HG03457 (cell line): Measurements from ENCODE around the gene DRICH1.
"Not testable (repeated sequence)": the region's sequence is repeated elsewhere in the genome, so short reads cannot be mapped to it uniquely, and the experiment has no call there.

Experiments
- ATAC-seq: cut with Tn5 transposase; IDR thresholded peaks from one replicate; pipeline ENCODE4 v1.9.1; 2021; ENCODE audit warnings: moderate number of reproducible peaks; ENCODE audit not compliant: unreplicated experiment

The DRICH1 gene

DNA sequence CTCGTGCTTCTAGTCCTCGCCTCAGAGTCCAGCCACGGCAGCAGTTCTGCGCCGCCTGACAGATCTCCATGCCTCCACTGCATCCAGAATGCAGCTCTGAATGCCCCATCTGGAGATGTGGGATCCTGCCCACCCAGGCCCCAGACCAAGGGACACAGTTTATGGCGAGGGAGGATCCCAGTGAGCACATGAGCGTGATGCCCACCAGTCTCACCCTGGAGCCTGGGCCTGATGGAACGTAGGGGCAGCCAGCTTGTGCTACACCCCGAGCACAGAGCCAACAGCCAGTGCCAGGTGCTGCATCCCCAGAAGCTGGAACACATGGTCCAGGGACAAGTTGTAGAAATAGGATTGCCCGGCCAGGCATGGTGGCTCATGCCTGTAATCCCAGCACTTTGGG is 62.4 kb downstream of the DRICH1 start:
- no peak for ATAC-seq

DNA sequence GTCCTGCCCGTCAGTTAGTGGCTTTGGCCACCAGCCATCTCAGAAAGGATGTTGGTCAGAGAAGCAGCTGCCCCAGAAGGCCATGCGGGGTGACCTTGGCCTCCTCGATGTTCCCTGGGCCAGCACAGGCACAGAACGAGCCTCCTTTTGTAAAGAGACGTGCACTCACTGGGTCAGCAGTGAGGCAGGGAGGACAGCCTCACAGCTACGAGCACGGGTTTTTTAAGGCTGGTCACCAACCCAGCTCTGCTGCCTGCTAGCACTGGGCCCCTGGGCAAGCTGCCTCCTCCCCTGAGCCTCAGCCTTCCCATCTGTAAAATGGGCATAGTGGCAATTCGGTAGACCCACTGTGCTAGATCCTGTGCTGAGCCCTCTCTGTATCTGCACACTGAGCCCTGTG is 62.8 kb downstream of the DRICH1 start:
- no peak for ATAC-seq

DNA sequence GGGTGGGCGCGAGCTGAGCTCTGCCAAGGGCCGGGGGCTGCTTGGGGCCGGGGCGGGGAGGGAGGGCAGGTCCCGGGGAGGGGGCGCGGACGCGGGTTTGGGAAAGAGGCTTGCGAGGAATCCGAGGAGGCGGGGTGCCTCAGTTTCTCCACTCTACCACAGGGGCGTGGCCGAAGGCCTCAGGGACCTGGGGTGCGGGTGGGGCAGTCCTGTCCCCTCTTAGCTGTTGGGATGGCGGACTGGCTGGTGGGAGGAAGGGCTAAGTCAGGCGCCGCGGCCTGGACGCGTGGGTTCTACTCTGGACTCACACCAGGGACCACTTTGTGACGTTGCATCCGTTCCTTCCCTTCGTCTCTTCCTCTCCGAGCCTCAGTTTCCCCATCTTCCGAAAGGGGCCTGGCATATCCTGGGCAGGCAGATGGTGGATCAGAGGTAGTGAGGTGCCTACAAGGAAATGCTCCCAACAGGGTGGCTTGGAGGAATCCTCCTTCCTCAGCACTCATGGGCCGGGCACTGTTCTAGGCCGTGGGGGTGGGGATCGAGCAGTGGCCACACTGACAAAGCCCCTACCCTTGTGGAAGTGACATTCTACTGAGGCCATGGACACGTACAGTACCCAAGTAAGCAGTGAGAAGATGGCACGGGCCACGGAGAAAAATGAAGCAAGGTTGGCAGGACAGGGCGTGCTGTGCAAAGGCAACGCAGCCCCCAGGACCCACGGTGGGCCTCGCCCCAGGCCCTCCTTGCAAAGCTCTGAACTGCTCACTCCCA is 65.2 kb downstream of the DRICH1 start:
- no peak for ATAC-seq

DNA sequence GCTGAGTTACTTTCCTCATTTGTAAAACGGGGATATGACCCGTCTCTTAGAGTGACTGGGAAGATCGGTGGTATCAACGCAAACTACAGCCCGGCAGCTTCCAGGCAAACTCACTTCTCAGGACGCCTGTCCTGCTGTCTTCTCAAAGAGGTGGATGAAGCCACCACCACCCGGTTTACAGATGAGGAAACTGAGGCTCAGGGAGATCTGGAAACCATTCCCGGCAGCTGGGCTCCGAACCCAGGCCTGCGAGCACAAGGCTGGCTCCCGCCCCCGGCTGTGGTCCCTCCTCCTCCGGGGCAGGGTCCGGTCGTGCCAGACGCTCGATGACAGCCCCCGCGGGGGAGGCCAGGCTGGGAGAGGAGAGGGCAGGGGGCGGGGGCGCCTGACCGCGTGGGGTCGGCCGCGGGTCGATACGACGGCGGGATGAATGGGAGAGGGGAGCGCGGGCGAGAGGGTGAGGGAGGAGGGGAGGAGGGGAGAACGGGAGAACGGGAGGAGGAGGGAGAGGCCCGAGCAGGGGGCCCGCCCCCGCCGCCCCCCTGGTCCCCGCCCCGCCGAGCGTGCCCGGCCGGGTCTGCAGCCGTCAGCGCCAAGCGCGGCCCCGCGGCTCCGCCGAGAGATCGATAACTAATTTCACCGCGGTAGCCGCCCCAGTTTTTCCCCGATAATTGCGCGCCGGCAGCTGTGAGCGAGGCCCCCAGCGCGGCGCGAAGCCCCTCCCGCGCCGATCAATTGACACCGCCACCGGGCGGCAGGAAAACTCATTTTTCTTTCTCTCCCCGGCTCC is 66.0 kb downstream of the DRICH1 start:
- ATAC-seq, result no peak

DNA sequence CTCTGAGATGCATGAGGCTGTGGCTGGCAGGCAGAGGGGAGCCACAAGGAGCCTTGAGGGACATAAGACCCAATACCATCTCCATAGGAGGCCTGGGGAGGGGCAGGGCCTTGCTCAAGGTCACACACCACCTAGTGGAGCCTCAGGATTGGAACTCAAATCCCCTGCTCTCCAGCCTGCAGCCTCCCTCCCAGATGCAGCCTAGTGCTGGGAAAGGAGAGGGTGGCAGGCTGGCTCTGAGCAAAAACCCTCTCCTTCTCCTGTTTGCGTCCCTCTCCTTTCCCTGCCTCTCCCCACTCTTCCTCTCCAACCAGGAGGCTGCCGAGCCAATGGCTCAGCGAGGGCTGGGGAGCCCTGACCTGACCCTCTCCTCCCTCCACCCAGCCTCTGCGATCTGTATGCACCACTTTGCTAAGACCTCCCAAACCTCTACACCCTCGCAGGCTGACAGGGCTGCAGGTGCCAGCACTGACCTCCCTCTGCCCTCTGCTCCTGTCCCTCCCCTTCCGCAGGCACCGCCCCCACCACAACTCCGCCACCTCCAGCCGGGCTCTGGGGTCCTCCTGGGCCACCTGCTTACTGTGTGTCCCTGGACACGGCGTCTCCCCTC is 66.7 kb downstream of the DRICH1 start:
- ATAC-seq, result no peak

DNA sequence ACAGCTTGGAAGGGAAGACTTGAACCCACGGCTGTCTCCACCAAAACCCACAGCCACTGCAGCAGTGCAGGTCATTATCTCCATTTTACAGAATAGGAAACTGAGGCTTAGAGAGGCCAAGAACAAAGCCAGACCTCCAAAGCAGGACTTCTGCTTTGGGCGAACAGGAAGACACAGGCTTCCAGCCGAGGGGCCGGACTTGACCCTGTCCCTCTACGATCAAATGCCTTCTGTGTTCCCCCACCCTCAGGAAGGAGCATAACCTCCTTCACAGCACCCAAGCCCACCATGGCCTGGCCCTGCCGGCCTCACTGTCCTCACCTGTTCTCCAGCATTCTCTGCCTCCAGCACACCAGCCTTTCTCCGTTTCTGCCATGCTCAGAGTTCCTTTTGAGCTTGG is 67.8 kb downstream of the DRICH1 start:
- no peak for ATAC-seq

DNA sequence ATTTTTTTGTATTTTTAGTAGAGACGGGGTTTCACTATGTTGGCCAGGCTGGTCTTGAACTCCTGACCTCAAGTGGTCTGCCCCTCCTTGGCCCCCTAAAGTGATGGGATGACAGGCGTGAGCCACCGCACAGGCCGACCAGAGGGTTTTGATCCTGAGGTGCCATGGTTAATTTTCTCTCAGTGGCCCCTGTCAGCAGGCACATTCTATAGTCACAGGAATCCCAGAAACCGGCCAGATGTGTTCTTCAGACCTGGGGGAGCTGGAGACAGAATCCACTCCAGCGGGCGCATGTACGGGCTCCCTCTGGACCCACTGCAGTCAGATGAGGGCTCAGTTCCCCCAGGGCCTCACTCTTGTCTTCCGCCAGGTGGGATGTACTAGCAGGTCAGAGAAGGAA is 69.0 kb downstream of the DRICH1 start:
- ATAC-seq, result no peak

DNA sequence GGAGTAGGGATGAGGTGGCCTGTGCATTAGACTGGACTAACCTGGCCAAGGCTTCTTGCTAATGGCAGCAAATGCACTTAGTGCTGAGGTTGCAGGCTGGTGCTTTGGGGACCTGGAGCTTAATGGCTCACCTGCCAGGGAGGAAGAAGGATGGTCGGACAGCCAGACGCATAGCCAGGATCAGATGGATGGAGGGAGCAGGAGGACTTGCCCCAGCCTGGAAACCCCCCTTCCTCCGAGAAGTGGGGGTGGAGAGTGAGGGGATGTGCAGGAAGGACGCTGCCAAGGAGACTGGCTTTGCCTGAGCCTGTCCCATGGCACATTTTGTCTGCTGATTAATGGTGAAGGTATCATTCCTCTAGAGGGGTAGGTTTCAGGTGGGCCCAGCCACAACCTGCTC is 69.9 kb downstream of the DRICH1 start:
- no peak for ATAC-seq

DNA sequence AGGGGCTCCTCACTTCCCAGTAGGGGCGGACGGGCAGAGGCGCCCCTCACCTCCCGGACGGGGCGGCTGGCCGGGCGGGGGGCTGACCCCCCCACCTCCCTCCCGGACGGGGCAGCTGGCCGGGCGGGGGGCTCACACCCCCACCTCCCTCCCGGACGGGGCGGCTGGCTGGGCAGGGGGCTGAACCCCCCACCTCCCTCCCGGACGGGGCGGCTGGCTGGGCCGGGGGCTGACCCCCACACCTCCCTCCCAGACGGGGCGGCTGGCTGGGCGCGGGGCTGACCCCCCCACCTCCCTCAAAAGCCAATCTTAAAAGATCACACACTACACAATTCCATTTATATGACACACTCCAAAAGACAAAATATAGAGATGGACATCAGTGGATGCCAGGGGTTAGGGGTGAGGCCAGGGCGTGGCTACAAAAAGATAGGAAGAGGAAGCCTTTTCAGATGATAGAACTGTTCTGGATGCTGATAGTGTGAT is 71.1 kb downstream of the DRICH1 start:
- ATAC-seq, result not testable (repeated sequence)

DNA sequence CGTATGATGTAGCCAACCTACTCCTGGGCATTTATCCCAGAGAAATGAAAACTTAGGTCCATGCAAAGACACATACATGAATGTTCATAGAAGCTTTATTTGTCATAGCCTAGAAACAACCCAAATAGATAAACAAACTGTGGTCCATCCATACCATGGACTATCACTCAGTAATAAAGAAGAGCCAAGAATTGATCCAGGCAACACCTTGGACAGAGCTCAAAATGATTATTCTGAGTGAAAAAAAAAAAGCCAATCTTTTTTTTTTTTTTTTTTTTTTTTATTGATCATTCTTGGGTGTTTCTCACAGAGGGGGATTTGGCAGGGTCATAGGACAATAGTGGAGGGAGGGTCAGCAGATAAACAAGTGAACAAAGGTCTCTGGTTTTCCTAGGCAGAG is 71.9 kb downstream of the DRICH1 start:
- ATAC-seq, result not testable (repeated sequence)
